HepG2 (cell line): ENCODE data around the gene TLCD1. TPM values are rescaled to one million over a fixed set of nuclear protein-coding genes. Genes with fewer than 3 reads are reported as not detected.

Experiments used
- CBX1 ChIP-seq: IDR thresholded peaks from one replicate; pipeline ENCODE4 v1.6.1; 2016; ENCODE audit warnings: antibody characterized with exemption, low read depth
- CREB1 ChIP-seq, 2 experiments: fragments of 450-650 bp in 1 of 2; IDR thresholded peaks; 2 replicates each; pipeline ENCODE4 v1.6.1; 2016 to 2017; ENCODE audit warnings: control low read depth in 1 of 2, mild to moderate bottlenecking in 1 of 2, missing compliant biosample characterization in 1 of 2, missing genetic modification characterization in 1 of 2
- HCFC1 ChIP-seq: fragments of 150-350 bp; IDR thresholded peaks from 2 replicates; pipeline ENCODE4 v1.6.1; 2014; ENCODE audit warnings: low read depth, low read length
- IKZF4 ChIP-seq: sonication (generic); formaldehyde crosslinking; IDR thresholded peaks from 2 replicates; pipeline ENCODE4 v1.5.1; 2020; ENCODE audit warnings: borderline replicate concordance, mild to moderate bottlenecking, low read depth, missing genetic modification reagents; ENCODE audit errors: not compliant biosample characterization
- IRX3 ChIP-seq: sonication (generic); formaldehyde crosslinking; IDR thresholded peaks from 2 replicates; pipeline ENCODE4 v1.8.1; 2023; ENCODE audit warnings: mild to moderate bottlenecking, low read depth, missing genetic modification reagents, borderline replicate concordance
- NR2F2 ChIP-seq: IDR thresholded peaks from 2 replicates; pipeline ENCODE4 v1.6.1; 2012; ENCODE audit warnings: low read depth, inconsistent platforms, borderline replicate concordance
- NR2F6 ChIP-seq, 2 experiments: IDR thresholded peaks; 2 replicates each; pipeline ENCODE4 v1.6.1; 2016; ENCODE audit warnings: antibody characterized with exemption in 1 of 2, mild to moderate bottlenecking in 1 of 2
- PAWR ChIP-seq: sonication (generic); formaldehyde crosslinking; IDR thresholded peaks from 2 replicates; pipeline ENCODE4 v1.4.0; 2020; ENCODE audit warnings: missing genetic modification reagents, mild to moderate bottlenecking, borderline replicate concordance
- RNF2 ChIP-seq: fragments of 450-650 bp; conservative IDR thresholded peaks from 2 replicates; pipeline ENCODE4 v1.6.1; 2016; ENCODE audit warnings: low read depth
- SALL1 ChIP-seq: sonication (generic); formaldehyde crosslinking; IDR thresholded peaks from 2 replicates; pipeline ENCODE4 v1.8.0; 2022; ENCODE audit warnings: mild to moderate bottlenecking, missing genetic modification reagents
- SP1 ChIP-seq, 2 experiments: fragments of 450-650 bp in 1 of 2; sonication (generic) in 1 of 2; formaldehyde crosslinking in 1 of 2; IDR thresholded peaks; 2 replicates each; pipeline versions ENCODE4 v1.4.0 to v1.6.1; 2016 to 2020; ENCODE audit warnings: missing genetic modification reagents in 1 of 2
- THAP11 ChIP-seq: IDR thresholded peaks from 2 replicates; pipeline ENCODE4 v1.6.1; 2016; ENCODE audit warnings: missing biosample characterization, missing genetic modification reagents
- ZBTB38 ChIP-seq: sonication (generic); formaldehyde crosslinking; IDR thresholded peaks from 2 replicates; pipeline ENCODE4 v1.5.1; 2020; ENCODE audit warnings: mild to moderate bottlenecking, missing genetic modification reagents
- ZFP62 ChIP-seq: sonication (generic); formaldehyde crosslinking; IDR thresholded peaks from 2 replicates; pipeline ENCODE4 v1.4.0; 2020; ENCODE audit warnings: missing genetic modification reagents
- ZNF224 ChIP-seq: sonication (generic); formaldehyde crosslinking; IDR thresholded peaks from 2 replicates; pipeline ENCODE4 v1.5.0; 2020; ENCODE audit warnings: mild to moderate bottlenecking, missing genetic modification reagents
- ZNF619 ChIP-seq: sonication (generic); formaldehyde crosslinking; IDR thresholded peaks from 2 replicates; pipeline ENCODE4 v1.4.0; 2020; ENCODE audit warnings: mild to moderate bottlenecking, missing genetic modification reagents
- ZNF629 ChIP-seq: sonication (generic); formaldehyde crosslinking; conservative IDR thresholded peaks from 2 replicates; pipeline ENCODE4 v1.5.0; 2020; ENCODE audit warnings: missing genetic modification reagents
- polyA plus RNA-seq, 8 experiments: library from polyadenylated mRNA; depleted of rRNA in 3 of 8; stranded (reverse) in 7 of 8; unstranded in 1 of 8; fragments of >200 nt; fragmentation: Illumina TruSeq in 4 of 8; extraction: Trizol in 4 of 8; gene quantifications; 2 replicates each; pipeline versions ENCODE4 v1.2.1 to v1.2.3, GENCODE V29; 2011 to 2016; ENCODE audit warnings: low read depth in 4 of 8, missing spikeins in 1 of 8, mixed read lengths in 1 of 8; ENCODE audit not compliant: insufficient read depth in 1 of 8
- total RNA-seq, 5 experiments: library from RNA; depleted of rRNA; stranded (reverse); fragments of >200 nt; fragmentation: Illumina TruSeq; extraction: Trizol; gene quantifications; 2 replicates each; pipeline ENCODE4 v1.2.3, GENCODE V29; 2016; ENCODE audit warnings: low read depth in 1 of 5
- TF ChIP-seq, protein P1 (sequence below): sonication (generic); formaldehyde crosslinking; IDR thresholded peaks from 2 replicates; pipeline ENCODE4 v1.4.0; 2020; ENCODE audit warnings: mild to moderate bottlenecking, missing genetic modification reagents
- TF ChIP-seq, protein P2 (sequence below): IDR thresholded peaks from 2 replicates; pipeline ENCODE4 v1.6.1; 2016; ENCODE audit warnings: missing genetic modification reagents, missing compliant biosample characterization
- TF ChIP-seq, protein P3 (sequence below): sonication (generic); formaldehyde crosslinking; IDR thresholded peaks from 2 replicates; pipeline ENCODE4 v1.4.0; 2020; ENCODE audit warnings: low read depth, missing genetic modification reagents
- TF ChIP-seq, protein P4 (sequence below): sonication (generic); formaldehyde crosslinking; IDR thresholded peaks from 2 replicates; pipeline ENCODE4 v1.4.0; 2020; ENCODE audit warnings: missing genetic modification reagents
- TF ChIP-seq, protein P5 (sequence below): sonication (generic); formaldehyde crosslinking; IDR thresholded peaks from 2 replicates; pipeline ENCODE4 v1.9.0; 2022; ENCODE audit warnings: missing genetic modification reagents, mild to moderate bottlenecking, borderline replicate concordance

Gene TLCD1
- total and polyA plus RNA-seq, 2 of the 13 experiments (the other 11 are each of a cell fraction or from before 2014, with no cell fraction given) = 14.9 to 19.6 TPM

DNA sequence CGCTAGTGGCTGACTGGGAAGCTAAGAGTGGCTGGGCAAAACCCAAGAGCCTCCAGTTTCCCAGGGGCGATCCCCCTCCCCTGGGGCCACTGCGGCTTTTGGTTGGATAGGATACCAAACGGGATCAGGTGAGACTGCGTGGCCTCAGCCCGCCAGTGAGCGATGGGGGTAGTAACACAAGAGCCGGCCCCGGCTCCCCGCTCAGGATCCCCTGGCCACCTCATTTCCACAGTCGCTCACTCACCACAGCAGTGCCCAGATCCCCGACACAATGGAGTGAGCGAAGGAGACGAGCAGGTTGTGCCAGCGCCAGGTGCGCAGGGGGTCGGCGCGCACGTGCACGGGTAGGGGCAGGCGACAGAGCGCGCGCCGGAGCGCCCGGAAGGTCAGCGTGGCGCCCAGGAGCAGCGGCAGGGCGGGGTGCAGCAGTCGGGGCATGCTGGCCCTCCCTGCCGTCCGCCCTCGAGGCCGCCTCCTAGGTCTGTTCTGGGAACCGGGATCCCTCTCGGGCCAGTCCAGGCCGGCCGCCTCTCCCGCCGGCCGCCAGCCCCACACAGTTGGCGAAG lies 290 bp downstream of the TLCD1 start (continued):
- TF ChIP-seq SP1 (IDR thresholded peaks at IDR 0.05) = no peak
- TF ChIP-seq SP1 (CRISPR knock-in tag; IDR thresholded peaks at IDR 0.05) = peak; percentile 36; the same call in 1 of the 2 replicates
- TF ChIP-seq, protein P1, sequence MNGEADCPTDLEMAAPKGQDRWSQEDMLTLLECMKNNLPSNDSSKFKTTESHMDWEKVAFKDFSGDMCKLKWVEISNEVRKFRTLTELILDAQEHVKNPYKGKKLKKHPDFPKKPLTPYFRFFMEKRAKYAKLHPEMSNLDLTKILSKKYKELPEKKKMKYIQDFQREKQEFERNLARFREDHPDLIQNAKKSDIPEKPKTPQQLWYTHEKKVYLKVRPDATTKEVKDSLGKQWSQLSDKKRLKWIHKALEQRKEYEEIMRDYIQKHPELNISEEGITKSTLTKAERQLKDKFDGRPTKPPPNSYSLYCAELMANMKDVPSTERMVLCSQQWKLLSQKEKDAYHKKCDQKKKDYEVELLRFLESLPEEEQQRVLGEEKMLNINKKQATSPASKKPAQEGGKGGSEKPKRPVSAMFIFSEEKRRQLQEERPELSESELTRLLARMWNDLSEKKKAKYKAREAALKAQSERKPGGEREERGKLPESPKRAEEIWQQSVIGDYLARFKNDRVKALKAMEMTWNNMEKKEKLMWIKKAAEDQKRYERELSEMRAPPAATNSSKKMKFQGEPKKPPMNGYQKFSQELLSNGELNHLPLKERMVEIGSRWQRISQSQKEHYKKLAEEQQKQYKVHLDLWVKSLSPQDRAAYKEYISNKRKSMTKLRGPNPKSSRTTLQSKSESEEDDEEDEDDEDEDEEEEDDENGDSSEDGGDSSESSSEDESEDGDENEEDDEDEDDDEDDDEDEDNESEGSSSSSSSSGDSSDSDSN (CRISPR knock-in tag) = peak; percentile 72; the same call in 1 of the 2 replicates
- TF ChIP-seq ZFP62 (CRISPR knock-in tag) = no peak
- TF ChIP-seq CREB1 (IDR thresholded peaks at IDR 0.05) = no peak
- no peak for TF ChIP-seq CREB1 (CRISPR knock-in tag; IDR thresholded peaks at IDR 0.05)
- TF ChIP-seq, protein P2, sequence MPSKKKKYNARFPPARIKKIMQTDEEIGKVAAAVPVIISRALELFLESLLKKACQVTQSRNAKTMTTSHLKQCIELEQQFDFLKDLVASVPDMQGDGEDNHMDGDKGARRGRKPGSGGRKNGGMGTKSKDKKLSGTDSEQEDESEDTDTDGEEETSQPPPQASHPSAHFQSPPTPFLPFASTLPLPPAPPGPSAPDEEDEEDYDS (CRISPR knock-in tag) = no peak; the same call in 1 of the 2 replicates
- peak; percentile 88 for TF ChIP-seq ZNF619 (CRISPR knock-in tag)
- TF ChIP-seq ZNF629 (CRISPR knock-in tag) = peak; percentile 31
- peak; percentile 63 for TF ChIP-seq SALL1 (CRISPR knock-in tag)
- peak; percentile 66 for TF ChIP-seq THAP11 (CRISPR knock-in tag)
- no peak for TF ChIP-seq NR2F6 (IDR thresholded peaks at IDR 0.05)
- peak; percentile 12; the same call in 1 of the 2 replicates for TF ChIP-seq NR2F6 (CRISPR knock-in tag; IDR thresholded peaks at IDR 0.05)
- peak; percentile 48; the same call in 1 of the 2 replicates for TF ChIP-seq RNF2
- TF ChIP-seq, protein P3, sequence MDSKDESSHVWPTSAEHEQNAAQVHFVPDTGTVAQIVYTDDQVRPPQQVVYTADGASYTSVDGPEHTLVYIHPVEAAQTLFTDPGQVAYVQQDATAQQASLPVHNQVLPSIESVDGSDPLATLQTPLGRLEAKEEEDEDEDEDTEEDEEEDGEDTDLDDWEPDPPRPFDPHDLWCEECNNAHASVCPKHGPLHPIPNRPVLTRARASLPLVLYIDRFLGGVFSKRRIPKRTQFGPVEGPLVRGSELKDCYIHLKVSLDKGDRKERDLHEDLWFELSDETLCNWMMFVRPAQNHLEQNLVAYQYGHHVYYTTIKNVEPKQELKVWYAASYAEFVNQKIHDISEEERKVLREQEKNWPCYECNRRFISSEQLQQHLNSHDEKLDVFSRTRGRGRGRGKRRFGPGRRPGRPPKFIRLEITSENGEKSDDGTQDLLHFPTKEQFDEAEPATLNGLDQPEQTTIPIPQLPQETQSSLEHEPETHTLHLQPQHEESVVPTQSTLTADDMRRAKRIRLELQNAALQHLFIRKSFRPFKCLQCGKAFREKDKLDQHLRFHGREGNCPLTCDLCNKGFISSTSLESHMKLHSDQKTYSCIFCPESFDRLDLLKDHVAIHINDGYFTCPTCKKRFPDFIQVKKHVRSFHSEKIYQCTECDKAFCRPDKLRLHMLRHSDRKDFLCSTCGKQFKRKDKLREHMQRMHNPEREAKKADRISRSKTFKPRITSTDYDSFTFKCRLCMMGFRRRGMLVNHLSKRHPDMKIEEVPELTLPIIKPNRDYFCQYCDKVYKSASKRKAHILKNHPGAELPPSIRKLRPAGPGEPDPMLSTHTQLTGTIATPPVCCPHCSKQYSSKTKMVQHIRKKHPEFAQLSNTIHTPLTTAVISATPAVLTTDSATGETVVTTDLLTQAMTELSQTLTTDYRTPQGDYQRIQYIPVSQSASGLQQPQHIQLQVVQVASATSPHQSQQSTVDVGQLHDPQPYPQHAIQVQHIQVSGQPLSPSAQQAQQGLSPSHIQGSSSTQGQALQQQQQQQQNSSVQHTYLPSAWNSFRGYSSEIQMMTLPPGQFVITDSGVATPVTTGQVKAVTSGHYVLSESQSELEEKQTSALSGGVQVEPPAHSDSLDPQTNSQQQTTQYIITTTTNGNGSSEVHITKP (CRISPR knock-in tag) = no peak
- TF ChIP-seq NR2F2 = peak; percentile 38; the same call in 1 of the 2 replicates
- no peak for TF ChIP-seq IRX3 (CRISPR knock-in tag)
- TF ChIP-seq IKZF4 (CRISPR knock-in tag) = no peak
- TF ChIP-seq, protein P4, sequence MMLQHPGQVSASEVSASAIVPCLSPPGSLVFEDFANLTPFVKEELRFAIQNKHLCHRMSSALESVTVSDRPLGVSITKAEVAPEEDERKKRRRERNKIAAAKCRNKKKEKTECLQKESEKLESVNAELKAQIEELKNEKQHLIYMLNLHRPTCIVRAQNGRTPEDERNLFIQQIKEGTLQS (CRISPR knock-in tag) = peak; percentile 35
- TF ChIP-seq, protein P5, sequence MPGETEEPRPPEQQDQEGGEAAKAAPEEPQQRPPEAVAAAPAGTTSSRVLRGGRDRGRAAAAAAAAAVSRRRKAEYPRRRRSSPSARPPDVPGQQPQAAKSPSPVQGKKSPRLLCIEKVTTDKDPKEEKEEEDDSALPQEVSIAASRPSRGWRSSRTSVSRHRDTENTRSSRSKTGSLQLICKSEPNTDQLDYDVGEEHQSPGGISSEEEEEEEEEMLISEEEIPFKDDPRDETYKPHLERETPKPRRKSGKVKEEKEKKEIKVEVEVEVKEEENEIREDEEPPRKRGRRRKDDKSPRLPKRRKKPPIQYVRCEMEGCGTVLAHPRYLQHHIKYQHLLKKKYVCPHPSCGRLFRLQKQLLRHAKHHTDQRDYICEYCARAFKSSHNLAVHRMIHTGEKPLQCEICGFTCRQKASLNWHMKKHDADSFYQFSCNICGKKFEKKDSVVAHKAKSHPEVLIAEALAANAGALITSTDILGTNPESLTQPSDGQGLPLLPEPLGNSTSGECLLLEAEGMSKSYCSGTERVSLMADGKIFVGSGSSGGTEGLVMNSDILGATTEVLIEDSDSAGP (CRISPR knock-in tag) = peak; percentile 82
- peak; percentile 95 for TF ChIP-seq CBX1
- TF ChIP-seq ZNF224 (CRISPR knock-in tag) = 0 out of 2 replicates have a peak, but pooled peaks have one; percentile 20
- TF ChIP-seq HCFC1 = no peak
- peak; percentile 46; the same call in 1 of the 2 replicates for TF ChIP-seq ZBTB38 (CRISPR knock-in tag)
- no peak for TF ChIP-seq PAWR (CRISPR knock-in tag)
